ENCODE results near the gene HS6ST2.

DNA sequence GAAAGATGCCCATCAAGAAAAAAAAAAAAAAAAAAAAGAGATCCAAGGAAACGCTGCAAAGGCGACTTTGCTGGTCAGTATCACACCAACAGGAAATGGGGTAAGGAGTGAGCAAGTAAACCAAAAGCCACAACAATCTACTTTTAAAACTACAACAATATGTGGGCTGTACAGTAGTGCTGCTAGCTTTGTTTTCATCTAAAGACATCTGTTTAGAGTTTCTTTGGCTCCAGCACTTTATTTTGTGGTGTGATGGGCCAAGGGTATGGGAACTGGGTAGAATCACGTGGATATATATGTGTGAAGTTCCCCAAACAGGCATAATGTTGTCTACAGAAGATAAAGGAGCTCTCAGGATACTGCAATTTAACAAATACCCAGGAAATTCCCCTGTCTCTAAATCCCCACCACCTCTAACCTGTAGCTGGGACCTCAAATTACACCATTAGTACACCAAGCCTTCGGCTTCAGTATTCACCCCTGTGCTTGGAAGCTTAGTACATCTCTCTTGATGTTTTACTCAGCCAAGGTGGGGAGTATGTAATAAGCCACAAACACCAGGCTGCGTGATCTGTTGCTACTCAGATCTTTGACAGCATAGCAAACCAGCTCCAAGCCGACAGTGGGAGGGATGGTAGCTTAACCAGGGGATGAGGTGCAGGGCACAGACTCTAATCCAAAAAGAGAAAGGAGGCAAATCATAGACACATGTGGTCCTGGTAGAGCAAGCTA is 207.9 kb downstream of the HS6ST2 start:
- TF ChIP-seq, protein P1, sequence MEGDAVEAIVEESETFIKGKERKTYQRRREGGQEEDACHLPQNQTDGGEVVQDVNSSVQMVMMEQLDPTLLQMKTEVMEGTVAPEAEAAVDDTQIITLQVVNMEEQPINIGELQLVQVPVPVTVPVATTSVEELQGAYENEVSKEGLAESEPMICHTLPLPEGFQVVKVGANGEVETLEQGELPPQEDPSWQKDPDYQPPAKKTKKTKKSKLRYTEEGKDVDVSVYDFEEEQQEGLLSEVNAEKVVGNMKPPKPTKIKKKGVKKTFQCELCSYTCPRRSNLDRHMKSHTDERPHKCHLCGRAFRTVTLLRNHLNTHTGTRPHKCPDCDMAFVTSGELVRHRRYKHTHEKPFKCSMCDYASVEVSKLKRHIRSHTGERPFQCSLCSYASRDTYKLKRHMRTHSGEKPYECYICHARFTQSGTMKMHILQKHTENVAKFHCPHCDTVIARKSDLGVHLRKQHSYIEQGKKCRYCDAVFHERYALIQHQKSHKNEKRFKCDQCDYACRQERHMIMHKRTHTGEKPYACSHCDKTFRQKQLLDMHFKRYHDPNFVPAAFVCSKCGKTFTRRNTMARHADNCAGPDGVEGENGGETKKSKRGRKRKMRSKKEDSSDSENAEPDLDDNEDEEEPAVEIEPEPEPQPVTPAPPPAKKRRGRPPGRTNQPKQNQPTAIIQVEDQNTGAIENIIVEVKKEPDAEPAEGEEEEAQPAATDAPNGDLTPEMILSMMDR (conservative IDR thresholded peaks at IDR 0.05), result no peak
- no peak for TF ChIP-seq EZH2 (IDR thresholded peaks at IDR 0.05; ENCODE audit: low read depth)

All from PC-9 (cell line).